NB4 (cell line): Measurements from ENCODE around the gene ACER3.

Experiments
- POLR2A ChIP-seq: IDR thresholded peaks from 2 replicates; pipeline ENCODE4 v1.6.1; 2011; ENCODE audit warnings: mild to moderate bottlenecking; ENCODE audit not compliant: insufficient read length; ENCODE audit errors: extremely low read depth
- TF ChIP-seq, protein P1 (sequence below): IDR thresholded peaks from one replicate; pipeline ENCODE4 v1.5.1; 2012; ENCODE audit warnings: low read depth, low read length
- TF ChIP-seq, protein P2 (sequence below): IDR thresholded peaks from 2 replicates; pipeline ENCODE4 v1.6.1; 2011; ENCODE audit warnings: low read depth, low read length

DNA sequence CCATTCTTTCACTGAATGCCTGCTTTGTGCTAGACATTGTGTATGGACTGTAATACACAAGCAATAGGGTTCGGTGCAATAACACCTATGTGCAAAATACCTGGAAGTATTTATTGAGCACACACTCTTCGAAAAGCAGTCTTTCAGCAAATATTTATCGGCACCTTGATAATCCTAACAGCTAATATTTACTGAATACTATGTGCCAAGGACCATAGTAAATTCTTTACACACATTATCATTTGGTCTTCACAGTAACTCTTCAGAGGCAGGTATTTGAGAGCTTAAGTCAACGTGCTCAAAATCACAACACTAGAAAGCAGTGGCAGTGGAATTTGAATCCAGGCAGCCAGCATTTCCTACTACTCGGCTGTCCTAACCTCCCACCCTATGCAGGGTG, 175.7 kb downstream of the ACER3 start:
- TF ChIP-seq, protein P1, sequence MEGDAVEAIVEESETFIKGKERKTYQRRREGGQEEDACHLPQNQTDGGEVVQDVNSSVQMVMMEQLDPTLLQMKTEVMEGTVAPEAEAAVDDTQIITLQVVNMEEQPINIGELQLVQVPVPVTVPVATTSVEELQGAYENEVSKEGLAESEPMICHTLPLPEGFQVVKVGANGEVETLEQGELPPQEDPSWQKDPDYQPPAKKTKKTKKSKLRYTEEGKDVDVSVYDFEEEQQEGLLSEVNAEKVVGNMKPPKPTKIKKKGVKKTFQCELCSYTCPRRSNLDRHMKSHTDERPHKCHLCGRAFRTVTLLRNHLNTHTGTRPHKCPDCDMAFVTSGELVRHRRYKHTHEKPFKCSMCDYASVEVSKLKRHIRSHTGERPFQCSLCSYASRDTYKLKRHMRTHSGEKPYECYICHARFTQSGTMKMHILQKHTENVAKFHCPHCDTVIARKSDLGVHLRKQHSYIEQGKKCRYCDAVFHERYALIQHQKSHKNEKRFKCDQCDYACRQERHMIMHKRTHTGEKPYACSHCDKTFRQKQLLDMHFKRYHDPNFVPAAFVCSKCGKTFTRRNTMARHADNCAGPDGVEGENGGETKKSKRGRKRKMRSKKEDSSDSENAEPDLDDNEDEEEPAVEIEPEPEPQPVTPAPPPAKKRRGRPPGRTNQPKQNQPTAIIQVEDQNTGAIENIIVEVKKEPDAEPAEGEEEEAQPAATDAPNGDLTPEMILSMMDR = no peak
- TF ChIP-seq, protein P2, sequence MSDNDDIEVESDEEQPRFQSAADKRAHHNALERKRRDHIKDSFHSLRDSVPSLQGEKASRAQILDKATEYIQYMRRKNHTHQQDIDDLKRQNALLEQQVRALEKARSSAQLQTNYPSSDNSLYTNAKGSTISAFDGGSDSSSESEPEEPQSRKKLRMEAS = no peak
- no peak for TF ChIP-seq POLR2A
